B cell (primary cell): ENCODE data around the gene AK4. TPM values are rescaled to one million over a fixed set of nuclear protein-coding genes. Genes with fewer than 3 reads are reported as not detected.

Experiments
- ATAC-seq: fragments of 200-7000 bp; cut with Tn5 transposase; one replicate; pipeline ENCODE4 v1.10.0; 2021; ENCODE audit warnings: low read depth, mild to moderate bottlenecking, moderate number of reproducible peaks, moderate library complexity
- CTCF ChIA-PET: fragments of 350-600 bp; sonication (Branson Sonifier 250); formaldehyde crosslinking; loops from one replicate; lab custom pipeline; 2021; ENCODE audit warnings: antibody characterized with exemption, inconsistent platforms; lab: Charles Lee
- POLR2A ChIA-PET: fragments of 350-600 bp; sonication (Branson Sonifier 250); formaldehyde crosslinking; loops from one replicate; lab custom pipeline; 2021; ENCODE audit warnings: antibody characterized with exemption; lab: Charles Lee
- DNase-seq: peaks from one replicate; pipeline ENCODE4 v3.0.0; 2013
- H2AFZ ChIP-seq: 2 replicates; pipeline ENCODE4 v1.6.1; 2012; ENCODE audit warnings: mild to moderate bottlenecking, low read depth, low read length; ENCODE audit not compliant: insufficient read depth, poor library complexity, severe bottlenecking
- H3K27ac ChIP-seq, 2 donors: 1 replicate in 1 of 2; 2 replicates in 1 of 2; pipeline ENCODE4 v1.5.1; 2012 to 2013; ENCODE audit warnings: low read length in 2 of 2, mild to moderate bottlenecking in 2 of 2, moderate library complexity in 1 of 2
- H3K27me3 ChIP-seq, 4 experiments: fragments of 200-600 bp in 1 of 4; sonication (generic) in 1 of 4; replicated peaks in 1 of 4; 1 replicate in 2 of 4; 2 replicates in 2 of 4; pipeline versions ENCODE4 v1.6.1 to v1.7.0; 2013 to 2016; ENCODE audit warnings: low read length in 3 of 4, mild to moderate bottlenecking in 2 of 4, mixed read lengths in 1 of 4, moderate library complexity in 1 of 4; ENCODE audit not compliant: insufficient read depth in 4 of 4, control insufficient read depth in 3 of 4; ENCODE audit errors: control extremely low read depth in 1 of 4
- H3K36me3 ChIP-seq, 2 experiments: replicated peaks in 1 of 2; 1 replicate in 1 of 2; 2 replicates in 1 of 2; pipeline versions ENCODE4 v1.6.1 to v1.7.1; 2013; ENCODE audit warnings: low read length in 1 of 2; ENCODE audit not compliant: insufficient read depth in 2 of 2, control insufficient read depth in 1 of 2; ENCODE audit errors: control extremely low read depth in 1 of 2, extremely low read depth in 1 of 2
- H3K4me1 ChIP-seq, 2 donors: fragments of 200-600 bp in 1 of 2; sonication (generic) in 1 of 2; 1 replicate in 1 of 2; 2 replicates in 1 of 2; pipeline versions ENCODE4 v1.5.1 to v1.6.1; 2013 to 2017; ENCODE audit warnings: low read length in 2 of 2; ENCODE audit not compliant: control insufficient read depth in 2 of 2, insufficient read depth in 2 of 2
- H3K4me2 ChIP-seq: replicated peaks from 2 replicates; pipeline ENCODE3; 2012; ENCODE audit warnings: mild to moderate bottlenecking, low read depth, low read length; ENCODE audit not compliant: poor library complexity, severe bottlenecking
- H3K4me3 ChIP-seq, 5 experiments: fragments of 200-600 bp in 1 of 5; sonication (generic) in 1 of 5; 1 replicate in 3 of 5; 2 replicates in 2 of 5; pipeline versions ENCODE4 v1.5.1 to v1.7.0; 2011 to 2016; ENCODE audit warnings: low read length in 4 of 5, mild to moderate bottlenecking in 4 of 5, low read depth in 2 of 5, control low read depth in 1 of 5, moderate library complexity in 1 of 5; ENCODE audit not compliant: insufficient read depth in 1 of 5; ENCODE audit errors: control extremely low read depth in 1 of 5, extremely low read depth in 1 of 5
- H3K79me2 ChIP-seq: fragments of 200-600 bp; sonication (generic); one replicate; pipeline ENCODE4 v1.6.0; 2016; ENCODE audit warnings: low read length; ENCODE audit not compliant: control insufficient read depth, insufficient read depth
- H3K9ac ChIP-seq: fragments of 200-600 bp; sonication (generic); 2 replicates; pipeline ENCODE4 v1.6.1; 2017; ENCODE audit warnings: mild to moderate bottlenecking, low read length, moderate library complexity
- H3K9me3 ChIP-seq, 3 donors: one replicate each; pipeline versions ENCODE4 v1.6.1 to v1.7.1; 2013; ENCODE audit warnings: low read length in 2 of 3; ENCODE audit not compliant: control insufficient read depth in 2 of 3, insufficient read depth in 1 of 3; ENCODE audit errors: control extremely low read depth in 1 of 3
- H4K20me1 ChIP-seq: 2 replicates; pipeline ENCODE4 v1.6.0; 2012; ENCODE audit warnings: mild to moderate bottlenecking, low read length; ENCODE audit not compliant: insufficient read depth, control insufficient read depth, poor library complexity, severe bottlenecking
- H3K27ac Mint-ChIP-seq: one replicate; pipeline ENCODE4 v1.8.0; 2021; ENCODE audit warnings: mixed read lengths
- H3K27me3 Mint-ChIP-seq: one replicate; pipeline ENCODE4 v1.8.0; 2021; ENCODE audit warnings: mixed read lengths
- H3K4me1 Mint-ChIP-seq: one replicate; pipeline ENCODE4 v1.8.0; 2021; ENCODE audit warnings: mixed read lengths
- H3K4me3 Mint-ChIP-seq: one replicate; pipeline ENCODE4 v1.8.0; 2021; ENCODE audit warnings: mixed read lengths
- H3K9me3 Mint-ChIP-seq: one replicate; pipeline ENCODE4 v1.8.0; 2022; ENCODE audit warnings: mixed read lengths; ENCODE audit not compliant: insufficient read depth
- EZH2 ChIP-seq: IDR thresholded peaks from 2 replicates; pipeline ENCODE4 v1.6.1; 2012; ENCODE audit warnings: borderline replicate concordance, low read depth, mild to moderate bottlenecking, moderate library complexity, low read length; ENCODE audit not compliant: insufficient read depth, poor library complexity, severe bottlenecking
- WGBS: methylation state at CpG from one replicate; pipeline ENCODE4 v1.1.5; 2013; ENCODE audit warnings: missing lambda C conversion rate; ENCODE audit not compliant: insufficient coverage; 5-methylcytosine and 5-hydroxymethylcytosine counted together
- intact Hi-C: fragments of 100-400 bp; cut with micrococcal nuclease; formaldehyde crosslinking; loops from one replicate; pipeline ENCODE4 v1.10.0; 2022
- polyA plus RNA-seq: library from polyadenylated mRNA; depleted of rRNA; stranded (reverse); fragments of >200 nt; gene quantifications from 2 replicates; pipeline ENCODE4 v1.2.3, GENCODE V29; 2012
- total RNA-seq, 2 donors: library from RNA; stranded (reverse); fragments of 120-200 nt in 1 of 2; gene quantifications; 1 replicate in 1 of 2; 2 replicates in 1 of 2; pipeline versions ENCODE4 v1.2.3 to v1.2.4, GENCODE V29; 2013 to 2022
- TF ChIP-seq, protein P1 (sequence below): fragments of 200-600 bp; IDR thresholded peaks from one replicate; pipeline ENCODE4 v1.8.0; 2022; ENCODE audit warnings: antibody characterized with exemption, mild to moderate bottlenecking

AK4 gene
- total and polyA plus RNA-seq, 2 donors (not counting 1 experiment from before 2014, with no cell fraction given) = 0.34 TPM; not detected in 1

DNA sequence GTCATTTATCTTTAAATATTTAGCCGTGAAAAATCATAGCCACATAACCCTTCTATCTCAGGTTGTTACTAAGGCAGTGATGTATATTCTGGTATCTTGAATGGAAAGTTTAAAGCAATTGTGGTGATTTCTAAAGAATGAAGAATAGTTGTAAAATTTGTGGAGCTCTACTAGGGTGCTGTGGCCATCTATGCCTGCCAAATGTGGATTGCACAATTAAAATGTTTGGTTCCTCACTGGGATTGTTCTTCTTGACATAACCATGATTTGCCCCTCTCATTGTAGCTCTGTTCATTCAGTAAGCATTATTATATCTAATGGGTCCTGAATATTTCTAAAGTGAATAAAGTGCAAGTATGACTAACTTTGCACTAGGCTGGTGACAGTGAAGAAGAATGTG is 50.1 kb downstream of the AK4 start:
- TF ChIP-seq, protein P1, sequence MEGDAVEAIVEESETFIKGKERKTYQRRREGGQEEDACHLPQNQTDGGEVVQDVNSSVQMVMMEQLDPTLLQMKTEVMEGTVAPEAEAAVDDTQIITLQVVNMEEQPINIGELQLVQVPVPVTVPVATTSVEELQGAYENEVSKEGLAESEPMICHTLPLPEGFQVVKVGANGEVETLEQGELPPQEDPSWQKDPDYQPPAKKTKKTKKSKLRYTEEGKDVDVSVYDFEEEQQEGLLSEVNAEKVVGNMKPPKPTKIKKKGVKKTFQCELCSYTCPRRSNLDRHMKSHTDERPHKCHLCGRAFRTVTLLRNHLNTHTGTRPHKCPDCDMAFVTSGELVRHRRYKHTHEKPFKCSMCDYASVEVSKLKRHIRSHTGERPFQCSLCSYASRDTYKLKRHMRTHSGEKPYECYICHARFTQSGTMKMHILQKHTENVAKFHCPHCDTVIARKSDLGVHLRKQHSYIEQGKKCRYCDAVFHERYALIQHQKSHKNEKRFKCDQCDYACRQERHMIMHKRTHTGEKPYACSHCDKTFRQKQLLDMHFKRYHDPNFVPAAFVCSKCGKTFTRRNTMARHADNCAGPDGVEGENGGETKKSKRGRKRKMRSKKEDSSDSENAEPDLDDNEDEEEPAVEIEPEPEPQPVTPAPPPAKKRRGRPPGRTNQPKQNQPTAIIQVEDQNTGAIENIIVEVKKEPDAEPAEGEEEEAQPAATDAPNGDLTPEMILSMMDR = no peak
- TF ChIP-seq EZH2 = no peak
- Mint-ChIP-seq H3K9me3 (no peaks in the 10 kb centered on the region), H3K27ac (no peak overlapping the region), H3K27me3 (peaks cover 11% of the 10 kb centered on the region), H3K4me1 (no peaks in the 10 kb centered on the region), H3K4me3 (no peak overlapping the region)
- no CpG with 5 or more reads among the region's 1 CpG for WGBS
- intact Hi-C loops = no loop called here
- no peaks in the 10 kb centered on the region for H3K79me2 ChIP-seq
- no peaks in the 10 kb centered on the region for H3K27me3 ChIP-seq
- H3K4me3 ChIP-seq = no peak overlapping the region
- H4K20me1 ChIP-seq = no peaks in the 10 kb centered on the region
- POLR2A ChIA-PET = no interaction called here
- ATAC-seq (no peak), DNase-seq (no peak)
- no peak overlapping the region for H3K27ac ChIP-seq
- H2AFZ ChIP-seq = no peak overlapping the region
- no peak overlapping the region for H3K9ac ChIP-seq
- no peaks in the 10 kb centered on the region for H3K4me1 ChIP-seq
- no peak overlapping the region for H3K4me2 ChIP-seq
- no peaks in the 10 kb centered on the region for H3K9me3 ChIP-seq
- no peaks in the 10 kb centered on the region for H3K36me3 ChIP-seq
- CTCF ChIA-PET = interaction anchor here (1.0 kb wide), 1 partner anchor 11 kb away, joined by 4 read pairs; no protein-coding TSS in a partner anchor

DNA sequence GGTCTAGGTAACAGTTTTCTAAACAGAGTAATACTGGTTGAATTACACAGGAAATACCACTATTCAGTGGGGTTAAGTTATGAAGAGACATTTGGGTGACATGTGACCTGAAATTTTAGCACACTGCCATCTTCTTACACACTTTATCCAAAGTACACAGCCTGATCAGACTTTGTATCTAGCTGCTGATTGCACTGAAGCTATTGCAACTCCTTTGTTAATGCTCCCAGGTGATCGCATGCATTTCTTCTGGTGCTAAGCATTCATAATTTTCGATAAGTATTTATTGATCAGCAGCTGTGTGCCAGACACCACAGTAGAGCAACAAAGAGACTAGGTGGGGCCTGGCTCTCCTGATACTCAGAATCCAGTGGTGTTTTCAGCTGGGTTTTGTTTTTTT is 52.4 kb downstream of the AK4 start:
- DNase-seq = no peak
- Histone ChIP-seq H2AFZ (no peak overlapping the region), H4K20me1 (no peaks in the 10 kb centered on the region), H3K79me2 (no peaks in the 10 kb centered on the region), H3K36me3 (no peaks in the 10 kb centered on the region), H3K4me2 (no peak overlapping the region), H3K27ac (no peak overlapping the region), H3K4me1 (no peaks in the 10 kb centered on the region), H3K4me3 (no peak overlapping the region), H3K27me3 (no peaks in the 10 kb centered on the region), H3K9me3 (no peaks in the 10 kb centered on the region), H3K9ac (no peak overlapping the region)
- POLR2A ChIA-PET = no interaction called here
- Mint-ChIP-seq H3K4me1 (no peaks in the 10 kb centered on the region), H3K9me3 (no peaks in the 10 kb centered on the region), H3K27me3 (peaks cover 10% of the 10 kb centered on the region), H3K4me3 (no peak overlapping the region), H3K27ac (no peak overlapping the region)
- WGBS = 92% methylated on average over 2 of the region's 2 CpGs
- CTCF ChIA-PET = interaction anchor here (1.3 to 1.4 kb wide), 2 partner anchors 8 to 10 kb away, joined by 3 to 5 read pairs; no protein-coding TSS in a partner anchor
- intact Hi-C loops = no loop called here
- ATAC-seq = no peak
- TF ChIP-seq, protein P1 = no peak
- no peak for TF ChIP-seq EZH2
